CD1c-positive myeloid dendritic cell (primary cell): ENCODE data around the gene KIF25.
"Not testable (repeated sequence)": the region's sequence is repeated elsewhere in the genome, so short reads cannot be mapped to it uniquely, and the experiment has no call there.

Source experiments
- DNase-seq: peaks from one replicate; pipeline ENCODE4 v3.0.0-alpha.2; 2016; ENCODE audit errors: extremely low spot score

KIF25 gene

GRCh38 chr6:167995731-167996151 lies 1.7 kb upstream of the KIF25 start:
- DNase-seq, result no peak

DNA sequence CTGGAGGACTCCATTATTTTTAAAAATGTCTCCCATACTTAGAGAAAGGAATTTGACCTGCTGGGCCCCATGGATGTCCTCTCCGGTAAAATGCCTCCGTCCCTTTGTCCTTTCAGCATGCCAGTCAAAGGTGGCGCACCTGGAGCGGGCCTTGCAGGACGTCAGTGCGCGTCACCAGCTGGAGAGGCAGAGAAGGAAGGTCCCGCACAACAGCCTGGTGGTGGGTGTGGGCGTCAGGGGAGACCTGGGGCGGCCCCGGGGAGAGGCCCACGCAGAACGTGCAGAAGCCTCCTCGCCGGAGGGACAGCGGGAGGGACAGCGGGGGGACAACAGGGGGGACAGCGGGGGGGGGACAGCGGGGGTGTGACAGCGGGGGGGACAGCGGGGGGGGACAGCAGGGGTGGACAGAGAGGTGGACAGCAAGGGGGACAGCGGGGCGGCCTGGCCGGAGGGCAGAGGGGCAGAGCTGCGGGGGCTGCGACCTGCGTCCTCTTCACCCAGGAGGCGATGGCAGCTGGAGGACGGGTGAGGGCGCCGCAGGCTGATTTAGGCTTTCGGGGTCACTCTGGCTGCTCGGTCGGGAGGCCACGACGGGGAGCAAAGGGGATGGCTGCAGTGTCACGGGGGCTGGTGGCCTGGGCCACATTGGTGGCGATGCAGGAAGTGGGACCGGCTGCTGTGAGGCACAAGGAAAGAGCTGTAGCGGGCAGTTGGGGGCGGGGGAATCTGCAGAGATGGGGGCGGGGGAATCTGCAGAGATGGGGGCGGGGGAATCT lies 859 bp upstream of the KIF25 start:
- DNase-seq, result no peak

DNA sequence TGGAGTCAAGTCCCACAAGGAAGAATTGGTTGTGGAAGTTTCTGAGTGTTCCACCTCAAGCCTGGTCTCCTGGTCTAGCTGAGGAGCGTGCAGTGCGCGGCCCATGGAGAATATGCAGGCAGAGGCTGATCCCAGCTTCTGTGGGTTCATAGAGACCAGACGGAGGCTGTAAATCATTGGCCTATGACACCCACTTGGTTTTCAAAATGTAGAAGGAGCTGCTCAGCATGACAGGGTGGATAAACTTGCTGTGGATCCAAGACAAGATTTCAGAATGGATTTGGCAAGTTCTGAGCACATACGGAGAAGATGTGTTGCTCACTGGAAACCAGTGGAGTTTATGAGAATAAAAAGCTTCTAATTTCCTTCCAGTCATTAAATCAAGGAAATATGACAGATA lies 744 bp downstream of the KIF25 start:
- no peak for DNase-seq

- DNase-seq, result no peak
These were observed 2.9 kb downstream of the KIF25 start for GRCh38 chr6:168000198-168001028.

DNA sequence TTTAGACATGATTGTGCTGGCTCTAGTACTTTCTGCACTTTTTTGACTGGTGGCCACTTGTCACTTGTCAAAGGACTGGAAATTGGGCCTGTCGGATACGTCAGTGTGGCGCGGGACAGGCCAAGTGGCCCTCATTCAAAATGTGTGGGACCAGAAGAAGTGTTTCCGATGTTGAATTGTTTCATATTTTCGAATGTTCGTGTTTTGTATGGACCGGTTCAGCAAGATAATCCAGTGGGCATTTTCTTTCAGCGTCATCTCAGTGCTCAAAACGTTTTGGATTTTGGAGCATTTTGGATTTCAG lies 3.5 kb downstream of the KIF25 start:
- no peak for DNase-seq

GRCh38 chr6:168001514-168001913 lies 4.0 kb downstream of the KIF25 start:
- DNase-seq, result not testable (repeated sequence)

GRCh38 chr6:168002804-168003203 lies 5.3 kb downstream of the KIF25 start:
- DNase-seq, result no peak

DNA sequence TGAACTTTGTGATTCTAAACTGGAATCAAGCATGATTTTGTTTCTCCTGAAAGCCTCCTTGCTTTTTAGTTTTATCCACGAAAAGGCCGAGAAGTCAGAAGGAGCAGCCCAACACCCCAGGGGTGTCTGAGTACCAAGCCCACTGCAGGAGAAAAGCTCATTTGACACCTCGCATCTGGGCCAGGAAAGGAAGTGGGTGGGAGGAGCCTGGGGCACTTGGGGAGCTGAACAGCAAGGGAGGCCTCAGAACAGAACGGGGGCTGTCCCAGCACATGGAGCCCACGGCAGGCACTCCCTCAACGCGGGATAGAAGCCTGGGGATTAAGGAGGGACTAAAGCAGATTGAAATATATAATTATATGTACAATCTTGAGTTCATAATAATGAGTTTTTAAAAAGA lies 6.6 kb downstream of the KIF25 start:
- DNase-seq, result no peak

DNA sequence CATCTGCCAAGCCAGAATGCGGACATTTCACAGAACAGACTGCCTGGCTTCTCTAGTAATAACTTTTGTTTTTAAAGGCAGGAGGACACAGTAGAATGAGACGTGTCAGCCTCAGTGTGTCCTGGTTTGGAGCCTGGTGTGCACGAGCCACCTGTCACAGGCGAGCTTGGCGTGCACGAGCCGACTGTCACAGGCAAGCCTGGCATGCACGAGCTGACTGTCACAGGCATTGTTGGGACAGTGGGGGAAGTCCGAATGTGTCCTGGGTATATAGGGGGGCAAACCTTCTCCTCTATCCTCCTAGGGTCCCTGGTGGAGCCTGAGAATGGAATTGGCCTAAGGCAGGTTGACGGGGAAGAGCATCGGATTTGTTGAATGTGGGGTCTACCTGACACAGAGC lies 7.5 kb downstream of the KIF25 start:
- no peak for DNase-seq

DNA sequence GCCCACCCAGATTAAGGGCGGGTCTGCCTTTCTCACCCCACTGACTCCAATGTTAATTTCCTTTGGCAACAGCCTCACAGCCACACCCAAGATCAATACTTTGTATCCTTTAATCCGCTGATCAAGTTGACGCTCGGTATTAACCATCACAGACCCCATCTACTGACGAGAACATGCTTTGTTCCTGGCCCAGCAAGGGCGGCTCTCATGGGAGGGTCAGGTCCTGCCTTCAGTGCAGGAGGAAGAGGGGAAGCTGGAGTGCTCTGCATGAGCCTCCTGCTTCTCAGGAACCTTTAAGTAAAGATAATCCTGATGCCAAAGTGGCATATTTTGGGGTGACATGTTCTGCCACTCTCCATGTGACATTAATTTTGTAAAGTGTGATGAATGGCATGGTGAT lies 8.3 kb downstream of the KIF25 start:
- no peak for DNase-seq

DNA sequence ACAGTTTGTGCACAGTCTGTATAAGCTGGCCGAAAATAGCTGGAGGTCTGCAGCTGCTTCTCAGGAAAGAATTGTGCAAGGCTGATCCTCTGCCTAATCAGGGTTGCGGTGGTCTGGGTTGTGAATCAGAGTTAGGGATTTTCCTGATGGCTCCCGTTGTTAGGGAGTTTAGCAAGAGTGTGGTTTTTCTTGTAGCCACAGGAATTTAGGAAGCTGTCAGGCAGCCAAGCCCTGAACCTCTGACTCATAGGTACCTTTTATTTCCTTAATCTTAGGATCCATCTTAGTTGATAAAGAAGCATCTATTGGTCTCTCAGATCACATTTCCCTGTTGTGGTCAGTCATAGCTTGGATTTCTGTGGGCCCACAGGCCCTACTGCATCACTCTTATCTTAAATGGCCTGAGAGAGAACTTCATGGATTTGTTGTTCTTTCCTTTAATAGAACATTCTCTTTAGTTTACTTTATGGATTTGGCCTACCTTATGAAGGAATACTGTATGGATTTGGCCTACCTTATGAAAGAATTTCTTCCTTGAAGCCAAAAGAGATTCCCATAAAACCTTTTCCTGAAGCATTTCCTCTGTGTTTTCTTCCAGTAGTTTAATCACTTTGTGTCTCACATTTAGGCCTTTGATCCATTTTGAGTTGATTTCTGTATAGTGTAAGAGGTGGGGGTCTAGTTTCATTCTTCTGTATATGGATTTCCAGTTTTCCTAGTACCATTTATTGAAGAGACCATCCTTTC lies 10.3 kb downstream of the KIF25 start:
- peak; percentile 60 for DNase-seq

GRCh38 chr6:168009331-168009730 lies 11.9 kb downstream of the KIF25 start:
- DNase-seq, result no peak

- no peak for DNase-seq
These were observed 13.8 kb downstream of the KIF25 start for GRCh38 chr6:168011291-168011690.

- no peak for DNase-seq
These were observed 15.2 kb downstream of the KIF25 start for GRCh38 chr6:168012431-168013249.

DNA sequence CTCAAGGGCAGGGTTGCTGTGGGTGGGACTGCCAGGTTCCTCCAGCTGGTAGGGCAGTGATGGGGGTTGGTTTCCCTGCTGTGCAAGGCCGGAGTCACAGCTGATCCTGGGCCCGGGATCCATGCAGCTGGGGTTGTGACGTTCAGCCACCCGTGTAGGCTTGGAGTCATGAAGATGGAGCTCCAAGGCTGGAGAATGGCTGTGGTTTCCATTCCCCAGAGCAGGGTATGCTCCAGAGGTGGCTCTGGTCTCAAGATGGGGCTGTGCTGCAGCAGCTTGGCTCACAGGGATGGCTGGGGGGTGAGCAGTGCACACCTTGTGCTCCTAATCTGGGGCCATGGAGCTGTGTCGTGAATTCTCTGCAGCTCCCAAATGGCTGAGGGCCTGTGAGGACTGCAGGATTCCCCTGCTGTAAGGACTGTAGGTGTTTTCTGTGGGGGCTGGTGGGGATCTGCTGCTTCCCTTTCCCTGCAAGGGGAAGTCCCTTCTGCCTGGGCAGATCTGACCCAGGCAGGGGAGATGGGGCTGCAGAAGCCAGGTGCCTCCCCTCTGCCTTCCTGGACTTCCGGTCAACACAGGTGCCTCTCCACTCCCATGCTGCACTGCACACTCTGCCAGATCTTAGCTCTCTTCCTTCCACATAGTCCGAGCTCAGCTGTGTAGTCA lies 15.9 kb downstream of the KIF25 start:
- no peak for DNase-seq

GRCh38 chr6:168014428-168014827 lies 17.0 kb downstream of the KIF25 start:
- no peak for DNase-seq

GRCh38 chr6:168015009-168015408 lies 17.5 kb downstream of the KIF25 start:
- no peak for DNase-seq

- no peak for DNase-seq
These were observed 18.2 kb downstream of the KIF25 start for GRCh38 chr6:168015482-168016175.

DNA sequence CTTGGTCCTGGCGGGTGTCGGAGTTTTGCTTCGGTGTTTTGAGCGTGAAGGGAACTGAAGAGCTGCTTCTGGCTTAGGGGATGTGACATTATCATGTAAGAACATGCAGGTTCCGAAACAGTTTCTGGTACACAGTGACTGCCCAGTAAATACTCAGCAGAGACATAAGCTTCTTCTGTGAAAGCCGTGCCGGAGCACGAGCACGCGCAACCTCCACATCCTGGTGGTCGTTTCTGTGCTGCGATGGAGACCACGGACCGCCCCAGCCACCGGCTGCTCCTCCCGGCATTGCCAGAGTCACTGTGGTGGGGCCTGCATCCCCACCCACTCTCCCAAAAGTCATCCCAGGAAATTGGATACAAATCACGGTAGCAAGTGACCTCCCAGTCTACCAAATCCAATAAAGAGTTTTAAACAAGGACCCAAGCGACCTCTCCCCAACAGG lies 18.7 kb downstream of the KIF25 start:
- DNase-seq, result no peak

- DNase-seq, result no peak
These were observed 19.5 kb downstream of the KIF25 start for GRCh38 chr6:168016721-168017525.
